ENCODE results near the gene MAEA.
"Not testable (repeated sequence)": the region's sequence is repeated elsewhere in the genome, so short reads cannot be mapped to it uniquely, and the experiment has no call there.

Gene MAEA

GRCh38 chr4:1364217-1364616, 74.5 kb downstream of the MAEA start:
- no peak for DNase-seq (ENCODE audit: low read depth in 2 of 3, low spot score in 2 of 3)

GRCh38 chr4:1364748-1365147, 75.1 kb downstream of the MAEA start:
- no peak for DNase-seq (ENCODE audit: low read depth in 2 of 3, low spot score in 2 of 3)

GRCh38 chr4:1365271-1366178, 75.8 kb downstream of the MAEA start:
- DNase-seq (ENCODE audit: low read depth in 2 of 3, low spot score in 2 of 3), result no peak

DNA sequence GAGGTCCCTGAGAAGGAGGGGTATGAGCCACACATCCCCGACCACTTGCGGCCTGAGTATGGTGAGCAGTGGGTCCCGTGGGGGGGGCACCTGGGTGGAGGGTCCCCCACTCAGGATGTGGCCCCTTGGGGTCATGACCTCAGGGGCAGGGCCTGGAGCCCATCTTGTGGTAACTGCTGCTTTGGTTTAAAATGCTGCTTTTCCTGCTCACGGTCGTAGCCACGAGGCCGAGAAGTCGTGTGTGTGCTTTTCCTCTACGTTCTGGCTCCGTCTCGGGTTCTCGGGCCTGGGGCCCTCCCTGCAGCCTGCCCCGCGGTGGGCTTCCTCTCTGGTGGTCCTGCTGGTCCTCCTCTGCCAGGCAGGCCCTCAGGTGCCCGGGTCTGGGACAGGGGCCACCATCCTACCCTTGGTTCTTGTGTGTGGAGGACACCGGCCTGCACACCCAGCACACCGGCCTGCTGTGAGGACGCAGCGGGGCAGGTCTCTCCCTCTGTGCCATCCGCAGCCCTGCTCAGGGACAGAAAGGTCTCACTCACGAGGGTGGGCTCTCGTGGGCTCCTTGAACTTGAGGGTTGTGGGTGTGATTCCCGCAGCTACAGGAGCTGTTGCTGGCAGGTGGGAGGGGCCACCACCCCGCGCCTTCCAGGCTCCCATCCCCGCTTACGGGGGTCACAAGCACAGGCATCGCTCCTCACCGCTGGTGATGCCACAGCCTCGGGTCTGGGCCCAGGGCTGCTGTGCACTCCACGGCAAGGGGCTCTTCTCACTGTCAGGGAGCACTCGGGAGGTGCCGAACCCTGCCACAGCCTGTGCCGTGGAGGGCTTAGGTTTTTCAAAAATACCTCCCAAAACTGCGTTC, 76.9 kb downstream of the MAEA start:
- DNase-seq (ENCODE audit: low read depth in 2 of 3, low spot score in 2 of 3), result no peak

GRCh38 chr4:1367230-1367935, 77.7 kb downstream of the MAEA start:
- no peak for DNase-seq (ENCODE audit: low read depth in 2 of 3, low spot score in 2 of 3)

DNA sequence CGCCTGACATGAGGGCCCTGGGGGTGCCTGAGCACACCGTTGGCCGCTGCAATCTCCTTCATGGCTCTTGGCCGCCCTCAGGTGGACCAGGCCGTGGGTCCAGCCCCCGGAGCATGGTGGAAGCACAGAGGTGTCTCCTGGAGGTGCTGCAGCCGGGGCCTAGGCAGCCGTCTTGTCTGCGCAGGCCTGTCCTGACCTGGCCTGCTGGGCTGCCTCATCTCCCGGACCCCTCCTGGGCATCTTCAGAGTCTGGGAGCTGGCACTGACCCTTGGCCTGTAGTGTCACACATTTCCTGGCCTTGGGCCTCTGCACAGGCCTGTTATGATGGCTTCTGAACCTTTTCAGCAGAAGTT, 78.2 kb downstream of the MAEA start:
- DNase-seq (ENCODE audit: low read depth in 2 of 3, low spot score in 2 of 3), result no peak

DNA sequence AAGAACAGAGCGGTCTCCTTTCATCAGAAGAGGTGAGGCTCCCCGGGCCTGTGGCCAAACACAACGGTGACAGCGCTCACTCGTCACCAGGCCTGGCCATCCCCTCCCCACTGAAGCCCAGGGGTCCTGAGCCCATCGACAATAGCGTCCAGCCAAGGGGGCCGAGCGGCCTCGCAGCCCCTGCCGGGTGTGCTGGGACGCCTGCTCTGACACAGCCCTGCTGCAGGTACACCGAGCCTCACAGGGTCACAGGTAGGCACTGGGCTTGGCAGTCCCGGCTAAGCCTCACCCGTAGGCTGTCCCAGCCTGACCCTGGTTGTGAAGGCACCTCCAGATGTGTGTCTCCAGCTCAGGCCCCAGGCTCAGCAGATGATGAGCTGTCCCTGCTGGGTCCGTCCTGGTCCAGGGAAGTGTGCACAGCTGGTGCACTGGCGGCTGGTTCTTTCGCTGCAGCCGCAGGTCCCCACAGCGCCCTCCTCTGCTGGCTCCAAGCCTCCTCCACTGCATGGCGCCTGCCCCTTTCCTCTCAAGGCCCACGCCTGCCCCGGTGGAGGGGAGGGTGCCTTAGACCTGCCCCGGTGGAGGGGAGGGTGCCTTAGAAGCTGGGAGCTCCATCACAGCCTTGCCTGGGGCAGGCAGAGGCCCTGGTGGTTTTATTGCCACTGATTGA, 78.9 kb downstream of the MAEA start:
- DNase-seq (ENCODE audit: low read depth in 2 of 3, low spot score in 2 of 3), result no peak

DNA sequence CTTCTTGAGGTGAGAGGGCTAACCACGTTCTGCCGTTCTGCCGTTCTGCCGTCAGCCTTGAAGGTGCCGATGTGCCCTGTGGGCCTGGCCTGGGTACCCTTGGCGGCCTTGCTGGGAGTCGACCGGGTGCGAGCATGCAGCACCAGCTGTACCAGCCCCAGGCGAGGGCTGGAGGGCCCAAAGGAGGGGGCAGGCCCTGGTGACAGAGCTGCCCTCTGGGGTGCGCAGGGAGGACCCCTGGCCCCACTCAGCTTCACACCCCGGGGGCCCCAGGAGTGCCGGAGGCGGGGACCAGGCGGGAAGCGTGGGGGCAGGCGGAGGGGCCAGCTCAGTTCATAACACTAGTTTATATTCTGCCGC, 79.4 kb downstream of the MAEA start:
- DNase-seq (ENCODE audit: low read depth in 2 of 3, low spot score in 2 of 3), result no peak

- DNase-seq (ENCODE audit: low read depth in 2 of 3, low spot score in 2 of 3), result no peak
Observed at GRCh38 chr4:1369479-1370079, 79.9 kb downstream of the MAEA start.

DNA sequence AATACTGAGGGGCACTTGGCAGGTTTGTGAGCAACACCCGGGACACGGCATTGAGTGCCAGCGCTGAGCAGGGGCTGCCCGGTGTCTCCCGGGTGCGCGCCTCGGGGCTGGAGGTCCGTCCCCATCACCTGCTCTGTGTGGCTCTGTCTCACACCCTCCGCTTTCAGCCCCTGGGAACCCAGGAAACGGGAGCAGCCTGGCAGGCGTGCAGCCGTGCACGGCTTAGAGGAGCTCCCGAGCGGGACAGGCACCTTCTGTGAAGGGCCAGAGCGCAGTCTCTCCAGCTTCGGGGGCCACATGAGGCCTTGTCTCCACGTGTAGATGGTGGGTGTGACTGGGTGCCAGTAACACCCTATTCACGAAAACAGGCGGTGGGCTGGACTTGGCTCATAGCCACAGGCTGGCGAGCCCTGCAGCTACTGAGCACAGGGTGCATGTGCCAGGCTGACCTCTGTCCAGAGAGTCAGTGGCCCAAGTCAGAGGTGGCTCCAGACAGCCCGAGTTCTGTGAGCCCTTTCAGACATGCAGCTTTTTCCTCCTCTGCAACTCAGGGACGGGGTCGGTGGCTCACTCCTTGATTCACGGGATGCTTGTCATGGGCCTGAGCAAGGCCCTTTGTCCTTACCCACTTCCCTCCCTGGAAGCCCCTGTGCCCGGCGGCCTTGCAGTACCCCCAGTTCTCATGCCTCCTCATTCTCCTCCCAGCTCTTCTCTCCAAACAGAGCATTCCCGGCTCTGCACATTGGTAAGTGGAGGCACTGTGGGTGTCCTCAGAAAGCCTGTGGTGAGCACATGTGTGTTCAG, 80.8 kb downstream of the MAEA start:
- DNase-seq (ENCODE audit: low read depth in 2 of 3, low spot score in 2 of 3), result no peak

DNA sequence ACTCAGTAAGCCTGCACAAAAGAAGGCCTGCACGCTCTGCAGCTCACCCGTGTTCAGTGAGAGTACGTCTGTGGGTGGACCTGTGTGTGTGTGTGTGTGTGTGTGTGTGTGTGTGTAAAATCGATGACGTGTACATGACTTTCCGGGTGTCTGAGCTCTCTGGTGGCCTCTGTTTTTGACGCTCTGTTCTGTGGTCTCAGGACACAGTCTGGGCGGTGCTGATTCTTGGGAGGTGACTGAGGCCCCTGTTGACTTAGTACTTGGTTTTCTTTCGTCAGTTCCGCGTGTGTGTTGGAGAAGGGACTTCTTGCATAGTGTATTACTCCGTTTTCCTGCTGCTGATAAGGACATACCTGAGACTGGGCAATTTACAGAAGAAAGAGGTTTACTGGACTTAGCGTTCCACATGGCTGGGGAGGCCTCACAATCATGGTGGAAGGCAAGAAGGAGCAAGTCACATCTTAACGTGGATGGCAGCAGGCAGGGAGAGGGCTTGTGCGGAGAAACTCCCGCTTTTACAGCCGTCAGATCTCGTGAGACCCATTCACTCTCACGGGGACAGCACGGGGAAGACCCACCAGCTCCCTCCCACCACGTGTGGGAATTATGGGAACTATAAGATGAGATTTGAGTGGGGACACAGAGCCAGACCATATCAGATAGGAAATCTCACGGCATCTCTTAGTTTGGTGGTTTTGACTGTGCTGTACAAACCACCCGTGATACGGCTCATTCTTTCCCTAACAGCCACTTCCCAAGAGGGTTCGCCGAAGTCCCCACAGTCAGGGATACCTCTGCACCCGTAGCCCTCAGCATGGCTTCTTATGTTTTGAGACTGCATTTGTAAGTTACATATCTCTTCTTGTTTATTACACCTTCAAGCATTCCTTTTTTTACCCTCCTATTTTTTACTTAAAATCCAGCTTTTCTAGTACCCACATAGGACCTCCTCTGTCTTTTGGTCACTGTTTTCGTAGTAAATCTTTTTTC, 81.8 kb downstream of the MAEA start:
- no peak for DNase-seq (ENCODE audit: low read depth in 2 of 3, low spot score in 2 of 3)

DNA sequence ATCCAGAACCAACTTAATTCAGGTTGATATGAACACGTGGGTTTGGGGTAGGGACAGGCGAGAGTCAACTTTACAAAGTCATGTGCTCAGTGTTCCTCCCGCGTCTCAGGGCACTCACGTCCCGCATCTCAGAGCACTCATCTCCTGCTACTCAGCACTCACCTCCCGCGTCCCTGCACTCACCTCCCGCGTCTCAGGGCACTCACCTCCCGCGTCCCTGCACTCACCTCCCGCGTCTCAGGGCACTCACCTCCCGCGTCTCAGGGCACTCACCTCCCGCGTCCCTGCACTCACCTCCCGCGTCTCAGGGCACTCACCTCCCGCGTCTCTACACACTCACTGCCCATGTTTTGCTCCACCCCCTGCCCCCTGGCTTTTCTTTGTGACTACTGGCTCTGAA, 82.9 kb downstream of the MAEA start:
- not testable (repeated sequence) for DNase-seq (ENCODE audit: low read depth in 2 of 3, low spot score in 2 of 3)

- no peak for DNase-seq (ENCODE audit: low read depth in 2 of 3, low spot score in 2 of 3)
Observed at GRCh38 chr4:1373892-1374705, 84.4 kb downstream of the MAEA start.

- DNase-seq (ENCODE audit: low read depth in 2 of 3, low spot score in 2 of 3), result no peak
Observed at GRCh38 chr4:1374706-1375045, 85.0 kb downstream of the MAEA start.

- no peak for DNase-seq (ENCODE audit: low read depth in 2 of 3, low spot score in 2 of 3)
Observed at GRCh38 chr4:1375051-1375721, 85.5 kb downstream of the MAEA start.

- DNase-seq (ENCODE audit: low read depth in 2 of 3, low spot score in 2 of 3), result no peak
Observed at GRCh38 chr4:1375761-1376322, 86.2 kb downstream of the MAEA start.

GRCh38 chr4:1376391-1376840, 86.7 kb downstream of the MAEA start:
- no peak for DNase-seq (ENCODE audit: low read depth in 2 of 3, low spot score in 2 of 3)

All from activated CD8-positive, alpha-beta memory T cell treated with anti-CD3 and anti-CD28 coated beads for 48 hours (primary cell).